Upper lobe of left lung (tissue), 6 donors: Measurements from ENCODE around the gene SFT2D3. TPM values are rescaled to one million over a fixed set of nuclear protein-coding genes. Genes with fewer than 3 reads are reported as not detected.

Source experiments
- ATAC-seq, 2 donors: fragments of 200-7000 bp; cut with Tn5 transposase; one replicate each; pipeline ENCODE4 v1.9.1; 2022; ENCODE audit warnings: mild to moderate bottlenecking in 2 of 2, moderate library complexity in 2 of 2; ENCODE audit not compliant: low FRiP score in 2 of 2
- DNase-seq, 2 donors: peaks; one replicate each; pipeline ENCODE4 v3.0.0-alpha.2; 2019 to 2020
- H3K27ac ChIP-seq, 4 donors: fragments of 200-600 bp; sonication (generic); one replicate each; pipeline ENCODE4 v1.5.1; 2016 to 2019
- H3K27me3 ChIP-seq, 4 donors: fragments of 200-600 bp; sonication (generic); one replicate each; pipeline ENCODE4 v1.5.1; 2017 to 2019
- H3K36me3 ChIP-seq, 4 donors: fragments of 200-600 bp; sonication (generic); one replicate each; pipeline ENCODE4 v1.5.1; 2016 to 2019
- H3K4me1 ChIP-seq, 4 donors: fragments of 200-600 bp; sonication (generic); one replicate each; pipeline ENCODE4 v1.5.1; 2018 to 2019
- H3K4me3 ChIP-seq, 4 donors: fragments of 200-600 bp; sonication (generic); one replicate each; pipeline ENCODE4 v1.5.1; 2017 to 2019; ENCODE audit warnings: mild to moderate bottlenecking in 2 of 4, moderate library complexity in 1 of 4
- H3K9me3 ChIP-seq, 4 donors: fragments of 200-600 bp; sonication (generic); one replicate each; pipeline ENCODE4 v1.5.1; 2018 to 2019
- EP300 ChIP-seq, 4 donors: sonication (generic); formaldehyde crosslinking; IDR thresholded peaks; one replicate each; pipeline ENCODE4 v1.5.1; 2017; ENCODE audit warnings: antibody characterized with exemption in 4 of 4, control low read depth in 2 of 4
- POLR2A ChIP-seq, 4 donors: fragments of 450-650 bp; IDR thresholded peaks; one replicate each; pipeline ENCODE4 v1.5.1; 2016 to 2017; ENCODE audit warnings: antibody characterized with exemption in 4 of 4, mild to moderate bottlenecking in 2 of 4
- POLR2AphosphoS5 ChIP-seq, 2 donors: sonication (generic); formaldehyde crosslinking; IDR thresholded peaks; one replicate each; pipeline ENCODE4 v1.5.1; 2017; ENCODE audit warnings: antibody characterized with exemption in 2 of 2
- WGBS, 2 donors: methylation state at CpG; one replicate each; pipeline ENCODE4 v1.1.5; 2017 to 2018; 5-methylcytosine and 5-hydroxymethylcytosine counted together
- total RNA-seq, 6 donors: library from RNA; depleted of rRNA in 4 of 6; stranded (reverse); fragments of >200 nt in 4 of 6; gene quantifications; one replicate each; pipeline versions ENCODE4 v1.1.0 to v1.2.1, GENCODE V29; 2016 to 2021
- TF ChIP-seq, protein P1 (sequence below), 6 experiments: fragments of 450-650 bp in 4 of 6; fragments of 200-600 bp in 2 of 6; sonication (generic) in 2 of 6; IDR thresholded peaks; one replicate each; pipeline ENCODE4 v1.5.1; 2016 to 2019; ENCODE audit warnings: antibody characterized with exemption in 6 of 6
- donor health status: DM: no; HTN: no; CAD: no; lungs with moderate emphysema.
- donor health status: DM: no; HTN: yes; CAD: no; lungs with severe emphysema.

SFT2D3 gene
- total RNA-seq, 6 donors from 2014 or later, result 6.4 to 13.1 (median 9.1) TPM

DNA sequence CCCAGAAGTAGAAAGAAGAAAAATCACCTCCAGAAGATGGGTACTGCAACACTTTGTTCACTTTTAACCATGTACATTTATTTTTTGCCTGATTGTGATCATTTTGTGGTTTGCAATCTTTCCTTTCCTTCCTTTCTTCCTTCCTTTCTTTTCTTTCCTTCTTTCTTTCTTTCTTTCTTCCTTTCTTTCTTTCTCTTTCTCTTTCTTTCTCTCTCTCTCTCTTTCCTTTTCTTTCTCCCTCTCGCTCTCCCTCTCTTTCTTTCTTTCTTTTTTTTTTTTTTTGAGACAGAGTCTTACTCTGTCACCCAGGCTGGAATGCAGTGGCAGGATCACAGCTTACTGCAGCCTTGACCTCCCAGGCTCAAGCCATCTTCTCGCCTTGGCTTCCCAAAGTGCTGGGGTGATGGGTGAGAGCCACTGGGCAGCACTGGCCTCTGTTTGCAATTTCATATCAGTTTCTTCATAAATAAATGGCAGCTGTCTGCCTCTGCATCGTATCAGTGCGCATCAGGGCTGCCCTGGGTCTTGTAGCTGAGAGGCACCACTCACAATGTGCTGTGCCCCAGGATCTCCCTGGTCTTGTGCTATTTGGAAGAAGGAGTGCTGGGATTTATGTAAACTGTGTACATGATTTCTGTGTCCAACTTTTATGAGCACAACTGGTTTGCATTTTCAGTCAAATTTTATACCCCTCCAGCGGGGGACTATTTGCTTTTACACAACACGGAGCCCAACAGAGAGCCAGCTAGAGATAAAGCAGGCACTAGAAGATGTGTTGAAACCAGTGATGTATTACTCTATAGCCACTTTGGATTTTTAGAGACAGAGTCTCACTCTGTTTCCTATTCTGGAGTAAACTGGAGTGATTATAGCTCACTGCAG lies 19.1 kb upstream of the SFT2D3 start:
- TF ChIP-seq EP300 (IDR thresholded peaks at IDR 0.05) (no peak), POLR2AphosphoS5 (IDR thresholded peaks at IDR 0.05) (no peak), POLR2A (IDR thresholded peaks at IDR 0.05) (no peak)
- TF ChIP-seq, protein P1, sequence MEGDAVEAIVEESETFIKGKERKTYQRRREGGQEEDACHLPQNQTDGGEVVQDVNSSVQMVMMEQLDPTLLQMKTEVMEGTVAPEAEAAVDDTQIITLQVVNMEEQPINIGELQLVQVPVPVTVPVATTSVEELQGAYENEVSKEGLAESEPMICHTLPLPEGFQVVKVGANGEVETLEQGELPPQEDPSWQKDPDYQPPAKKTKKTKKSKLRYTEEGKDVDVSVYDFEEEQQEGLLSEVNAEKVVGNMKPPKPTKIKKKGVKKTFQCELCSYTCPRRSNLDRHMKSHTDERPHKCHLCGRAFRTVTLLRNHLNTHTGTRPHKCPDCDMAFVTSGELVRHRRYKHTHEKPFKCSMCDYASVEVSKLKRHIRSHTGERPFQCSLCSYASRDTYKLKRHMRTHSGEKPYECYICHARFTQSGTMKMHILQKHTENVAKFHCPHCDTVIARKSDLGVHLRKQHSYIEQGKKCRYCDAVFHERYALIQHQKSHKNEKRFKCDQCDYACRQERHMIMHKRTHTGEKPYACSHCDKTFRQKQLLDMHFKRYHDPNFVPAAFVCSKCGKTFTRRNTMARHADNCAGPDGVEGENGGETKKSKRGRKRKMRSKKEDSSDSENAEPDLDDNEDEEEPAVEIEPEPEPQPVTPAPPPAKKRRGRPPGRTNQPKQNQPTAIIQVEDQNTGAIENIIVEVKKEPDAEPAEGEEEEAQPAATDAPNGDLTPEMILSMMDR (IDR thresholded peaks at IDR 0.05), result no peak
- H3K4me3 ChIP-seq, result no peak overlapping the region
- DNase-seq (no peak), ATAC-seq (no peak)
- peak overlapping the region in 1 of 4 donors; percentile 60 for H3K27ac ChIP-seq
- WGBS, 2 donors, result 83 to 85% methylated on average over 6 of the region's 6 CpGs
- H3K4me1 ChIP-seq, result peaks cover 3 to 26% (median 17%) of the 10 kb centered on the region in 4 donors
- H3K9me3 ChIP-seq, result no peaks in the 10 kb centered on the region
- H3K36me3 ChIP-seq, result no peaks in the 10 kb centered on the region
- H3K27me3 ChIP-seq, result no peaks in the 10 kb centered on the region

DNA sequence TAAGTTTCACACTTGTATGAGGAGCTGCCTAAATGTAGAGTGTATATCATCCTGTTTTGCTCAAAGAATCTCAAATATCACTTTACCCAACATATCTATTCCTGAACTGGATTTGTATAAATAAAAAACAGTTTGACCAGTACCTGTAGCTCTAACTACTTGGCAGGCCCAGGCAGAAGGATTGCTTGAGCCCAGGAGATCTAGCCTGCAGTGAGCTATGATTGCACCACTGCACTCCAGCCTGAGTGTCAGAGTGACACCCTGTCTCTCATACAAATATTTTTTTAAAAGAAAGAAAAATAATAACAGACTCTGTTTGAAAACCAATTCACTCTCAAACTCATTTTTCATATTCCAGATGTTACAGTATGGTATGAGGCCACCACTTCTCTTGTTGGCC lies 18.2 kb upstream of the SFT2D3 start:
- no peak overlapping the region for H3K4me3 ChIP-seq
- TF ChIP-seq POLR2A (IDR thresholded peaks at IDR 0.05), result no peak
- TF ChIP-seq EP300 (IDR thresholded peaks at IDR 0.05), result no peak
- TF ChIP-seq POLR2AphosphoS5 (IDR thresholded peaks at IDR 0.05), result no peak
- TF ChIP-seq, protein P1 (IDR thresholded peaks at IDR 0.05), result no peak
- no peak overlapping the region for H3K27ac ChIP-seq
- no peaks in the 10 kb centered on the region for H3K36me3 ChIP-seq
- no peaks in the 10 kb centered on the region for H3K27me3 ChIP-seq
- no peak for ATAC-seq
- DNase-seq, result no peak
- no peaks in the 10 kb centered on the region for H3K9me3 ChIP-seq
- H3K4me1 ChIP-seq, result peaks cover 3 to 26% (median 16%) of the 10 kb centered on the region in 4 donors

DNA sequence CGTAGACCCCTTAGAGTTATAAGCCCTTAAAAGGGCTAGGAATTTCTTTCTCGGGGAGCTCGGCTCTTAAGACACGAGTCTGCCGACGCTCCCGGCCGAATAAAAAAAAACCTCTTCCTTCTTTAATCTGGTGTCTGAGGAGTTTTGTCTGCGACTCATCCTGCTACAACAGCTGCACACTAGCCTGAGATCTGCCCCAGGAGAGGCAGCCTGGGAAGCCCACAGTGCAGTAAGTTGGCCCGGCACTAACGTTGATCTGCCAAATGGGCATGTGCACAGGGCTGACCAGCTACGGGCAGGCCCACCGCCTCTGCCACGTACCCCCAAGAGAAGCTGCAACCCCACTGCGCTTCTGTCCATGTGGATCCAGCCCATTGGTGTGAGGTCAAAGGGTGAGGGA lies 17.5 kb upstream of the SFT2D3 start:
- ATAC-seq, result peak in 1 of 2 donors; percentile 41
- no peaks in the 10 kb centered on the region for H3K27me3 ChIP-seq

DNA sequence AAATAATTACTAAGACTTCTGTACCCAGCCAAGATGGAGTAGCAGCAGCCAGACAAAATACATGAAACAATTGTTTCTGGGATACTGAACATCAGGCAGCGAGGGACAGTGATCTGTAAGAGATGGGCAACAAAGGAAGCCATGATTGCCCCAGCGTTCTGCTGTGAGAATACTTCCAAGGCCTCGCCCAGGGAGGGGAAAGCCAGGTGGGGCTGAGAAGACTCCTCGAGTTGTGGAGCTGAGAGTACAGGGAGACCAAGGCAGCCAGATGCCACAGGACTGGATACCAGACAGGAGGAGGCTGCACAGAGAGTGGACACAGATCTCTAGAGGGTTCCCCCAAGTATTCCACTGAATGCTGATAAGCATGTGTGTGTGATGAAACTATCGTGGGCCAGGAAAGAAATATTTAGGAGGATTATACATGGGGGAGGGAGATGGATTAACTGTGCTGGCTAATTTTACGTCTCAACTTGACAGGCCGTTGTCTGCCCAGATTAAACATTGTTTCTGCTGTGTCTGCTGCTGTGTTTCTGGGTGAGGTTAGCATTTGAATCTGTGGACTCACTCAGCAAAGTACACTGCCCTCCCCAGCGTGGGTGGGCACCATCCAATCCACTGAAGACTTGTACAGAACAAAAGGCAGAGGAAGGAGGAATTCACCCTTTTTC lies 15.8 kb upstream of the SFT2D3 start:
- TF ChIP-seq, protein P1 (IDR thresholded peaks at IDR 0.05), result no peak
- TF ChIP-seq POLR2A (IDR thresholded peaks at IDR 0.05) (no peak), POLR2AphosphoS5 (IDR thresholded peaks at IDR 0.05) (no peak), EP300 (IDR thresholded peaks at IDR 0.05) (no peak)
- ATAC-seq, result no peak

More for the DNA sequence above, 17.5 kb upstream of the SFT2D3 start:
- Histone ChIP-seq H3K36me3 (no peaks in the 10 kb centered on the region), H3K4me1 (peaks cover 3 to 26% (median 16%) of the 10 kb centered on the region in 4 donors), H3K27ac (no peak overlapping the region), H3K4me3 (no peak overlapping the region), H3K9me3 (peaks cover 0 to 3% (median 0%) of the 10 kb centered on the region in 4 donors)
- WGBS, 2 donors, result 66 to 69% methylated on average over 9 to 14 of the region's 15 CpGs
- DNase-seq, result peak in 1 of 2 donors; percentile 36
- TF ChIP-seq EP300 (IDR thresholded peaks at IDR 0.05), result no peak
- TF ChIP-seq, protein P1 (IDR thresholded peaks at IDR 0.05), result no peak
- TF ChIP-seq POLR2AphosphoS5 (IDR thresholded peaks at IDR 0.05), result no peak

More for the DNA sequence above, 15.8 kb upstream of the SFT2D3 start:
- H3K36me3 ChIP-seq, result no peaks in the 10 kb centered on the region
- DNase-seq, result no peak
- no peak overlapping the region for H3K4me3 ChIP-seq
- peaks cover 0 to 8% (median 5%) of the 10 kb centered on the region in 4 donors for H3K9me3 ChIP-seq
- H3K27me3 ChIP-seq, result no peaks in the 10 kb centered on the region
- WGBS, 2 donors, result 80 to 86% methylated on average over 8 of the region's 8 CpGs
- H3K4me1 ChIP-seq, result peaks cover 0 to 24% (median 16%) of the 10 kb centered on the region in 4 donors
- H3K27ac ChIP-seq, result no peak overlapping the region
